Measurements from ENCODE around the gene CFL1. TPM values are rescaled to one million over a fixed set of nuclear protein-coding genes. Genes with fewer than 3 reads are reported as not detected.
"Not testable (repeated sequence)": the region's sequence is repeated elsewhere in the genome, so short reads cannot be mapped to it uniquely, and the experiment has no call there.

Gene CFL1
- total RNA-seq, 1 experiment from 2014 or later: 2,611 TPM

- DNase-seq (ENCODE audit: low spot score): no peak
Observed at GRCh38 chr11:65842144-65842543, 15.8 kb downstream of the CFL1 start.

GRCh38 chr11:65834202-65834601 is 23.8 kb downstream of the CFL1 start:
- DNase-seq (ENCODE audit: low spot score): no peak

- no peak for DNase-seq (ENCODE audit: low spot score)
Observed at GRCh38 chr11:65833297-65834030, 24.5 kb downstream of the CFL1 start, which contains the start of gene SNX32. TSS of gene SNX32 (plus strand) at chr11:65833963. CDS start at chr11:65834066, 103 bp downstream.

GRCh38 chr11:65832231-65832630 is 25.7 kb downstream of the CFL1 start:
- not testable (repeated sequence) for DNase-seq (ENCODE audit: low spot score)

GRCh38 chr11:65829459-65829858 is 28.5 kb downstream of the CFL1 start:
- no peak for DNase-seq (ENCODE audit: low spot score)

- DNase-seq (ENCODE audit: low spot score): no peak
Observed at GRCh38 chr11:65826984-65827735, 30.8 kb downstream of the CFL1 start.

GRCh38 chr11:65822776-65823528 is 35.0 kb downstream of the CFL1 start:
- no peak for DNase-seq (ENCODE audit: low spot score)

- DNase-seq (ENCODE audit: low spot score): no peak
Observed at GRCh38 chr11:65821107-65821506, 36.9 kb downstream of the CFL1 start.

- DNase-seq (ENCODE audit: low spot score): peak; percentile 94
Observed at GRCh38 chr11:65817835-65818680, 39.9 kb downstream of the CFL1 start.

- no peak for DNase-seq (ENCODE audit: low spot score)
Observed at GRCh38 chr11:65817312-65817834, 40.6 kb downstream of the CFL1 start.

GRCh38 chr11:65816696-65817095 is 41.3 kb downstream of the CFL1 start:
- no peak for DNase-seq (ENCODE audit: low spot score)

- no peak for DNase-seq (ENCODE audit: low spot score)
Observed at GRCh38 chr11:65814986-65815565, 42.9 kb downstream of the CFL1 start.

GRCh38 chr11:65814131-65814985 is 43.6 kb downstream of the CFL1 start:
- no peak for DNase-seq (ENCODE audit: low spot score)

GRCh38 chr11:65811764-65812475 is 46.1 kb downstream of the CFL1 start:
- no peak for DNase-seq (ENCODE audit: low spot score)

- DNase-seq (ENCODE audit: low spot score): no peak
Observed at GRCh38 chr11:65810046-65810868, 47.7 kb downstream of the CFL1 start.

GRCh38 chr11:65809496-65809895 is 48.5 kb downstream of the CFL1 start:
- no peak for DNase-seq (ENCODE audit: low spot score)

GRCh38 chr11:65808744-65809341 is 49.1 kb downstream of the CFL1 start:
- no peak for DNase-seq (ENCODE audit: low spot score)

GRCh38 chr11:65806979-65807378 is 51.0 kb downstream of the CFL1 start:
- no peak for DNase-seq (ENCODE audit: low spot score)
